CD1c-positive myeloid dendritic cell (primary cell): ENCODE measurements around the gene NRP2.
A peak's percentile ranks its signal among the peaks of the same experiment; 100 is the strongest.

Experiments
- DNase-seq: peaks from one replicate; pipeline ENCODE4 v3.0.0-alpha.2; 2016; ENCODE audit errors: extremely low spot score

NRP2 gene

DNA sequence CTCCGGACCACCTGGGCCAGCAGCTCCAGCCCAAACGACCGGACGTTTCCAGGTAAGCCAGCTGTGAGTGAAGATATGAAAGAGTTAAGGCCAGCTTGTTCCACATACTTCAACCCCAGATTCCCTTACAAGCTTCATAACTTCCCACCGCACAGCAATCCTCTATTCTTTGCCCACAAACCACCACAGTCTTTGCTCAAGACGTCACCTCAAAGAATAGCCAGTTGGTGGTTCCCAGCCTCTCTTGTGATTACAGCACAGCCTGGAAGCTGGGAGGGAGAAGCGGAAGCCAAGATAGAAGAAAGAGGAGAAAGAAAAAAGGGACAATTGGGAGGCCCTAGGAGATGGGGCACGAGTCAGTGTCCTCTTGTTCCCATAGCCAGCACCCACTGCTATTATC lies 70.6 kb downstream of the NRP2 start:
- DNase-seq = no peak

DNA sequence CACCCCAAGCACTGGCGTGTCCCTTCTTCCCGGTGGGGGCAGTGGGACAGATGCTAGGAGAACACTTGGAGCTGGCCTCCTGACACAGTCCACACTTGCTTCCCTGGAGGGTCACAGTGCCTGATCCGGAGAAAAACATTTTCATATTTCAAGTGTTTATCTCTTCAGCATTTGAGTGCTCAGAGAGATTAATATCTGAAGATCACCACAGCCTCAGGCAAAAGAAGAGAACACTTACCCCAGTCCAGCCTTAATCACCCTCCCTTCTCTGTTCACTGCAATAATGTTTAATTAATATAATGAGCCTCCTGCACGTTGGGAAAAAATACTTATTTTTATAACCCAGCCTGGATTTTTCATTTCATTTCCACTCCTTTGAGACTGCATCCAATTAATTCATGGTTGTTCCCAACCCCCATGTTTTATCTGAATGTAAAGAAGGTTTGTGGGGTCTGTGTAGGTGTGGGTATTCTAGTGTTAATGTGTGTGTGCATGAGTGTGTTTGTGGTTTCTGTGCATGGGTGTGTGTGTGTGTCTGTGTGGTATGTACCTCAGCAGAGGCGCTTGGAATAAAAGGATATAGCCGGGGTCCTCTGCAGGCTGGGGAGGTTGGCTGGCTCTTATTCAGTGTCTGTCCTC lies 72.1 kb downstream of the NRP2 start:
- no peak for DNase-seq

DNA sequence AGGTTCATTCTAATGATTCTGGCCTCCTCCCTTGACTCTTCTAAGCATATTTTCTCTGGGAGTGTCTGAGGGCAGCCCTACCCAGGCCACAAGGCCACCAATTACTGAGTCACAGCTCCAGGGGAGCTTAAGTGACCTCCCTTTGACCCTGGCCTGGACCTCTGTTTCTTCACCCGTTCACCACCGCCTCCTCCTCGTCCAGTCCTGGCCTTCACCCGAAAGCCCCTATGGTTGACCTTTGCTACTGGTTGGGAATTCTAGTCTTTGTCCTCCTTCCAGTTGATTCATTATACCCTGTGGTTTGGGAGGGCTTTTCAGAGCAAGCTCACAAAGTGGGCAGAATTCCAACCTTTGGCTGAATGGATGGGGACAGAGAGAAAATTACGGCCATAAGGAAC lies 72.6 kb downstream of the NRP2 start:
- no peak for DNase-seq

DNA sequence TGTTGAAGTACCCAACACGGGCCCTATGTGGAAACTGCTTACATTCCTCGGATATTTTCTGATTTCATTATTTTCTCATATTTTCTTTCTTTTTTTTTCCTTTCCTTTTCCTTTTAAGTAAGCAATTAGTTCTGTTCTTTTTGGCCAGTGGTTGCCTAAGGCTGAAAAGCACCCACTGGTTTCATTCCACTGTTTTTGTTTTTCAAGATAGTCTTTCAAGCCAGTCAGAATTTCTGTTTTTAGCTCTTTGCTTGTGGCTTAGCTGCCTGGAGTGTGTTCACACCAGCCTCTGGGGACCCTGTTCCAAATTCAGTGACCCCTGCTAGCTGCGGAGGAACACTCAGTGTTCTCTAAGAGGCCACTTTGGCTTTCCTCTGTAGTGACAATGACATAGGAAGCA lies 73.6 kb downstream of the NRP2 start:
- DNase-seq = no peak

DNA sequence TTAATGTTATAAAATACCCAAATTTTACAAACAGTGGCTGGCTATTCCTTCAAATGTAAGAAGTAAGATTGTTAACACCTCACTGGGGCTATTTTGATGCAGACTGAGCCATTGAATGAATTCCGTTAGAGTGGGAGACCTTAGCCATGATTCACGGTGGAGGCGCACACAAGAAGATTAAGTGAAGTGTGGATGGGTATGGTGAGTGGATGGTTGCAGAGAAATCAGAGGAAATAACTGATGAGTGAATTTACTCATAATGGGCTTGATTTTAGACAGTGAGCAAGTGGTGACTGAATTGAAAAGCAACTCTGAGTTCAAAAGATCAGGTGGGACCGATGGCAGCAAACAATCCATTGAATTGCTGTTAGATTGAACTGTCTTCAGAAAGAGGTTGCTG lies 75.0 kb downstream of the NRP2 start:
- no peak for DNase-seq

DNA sequence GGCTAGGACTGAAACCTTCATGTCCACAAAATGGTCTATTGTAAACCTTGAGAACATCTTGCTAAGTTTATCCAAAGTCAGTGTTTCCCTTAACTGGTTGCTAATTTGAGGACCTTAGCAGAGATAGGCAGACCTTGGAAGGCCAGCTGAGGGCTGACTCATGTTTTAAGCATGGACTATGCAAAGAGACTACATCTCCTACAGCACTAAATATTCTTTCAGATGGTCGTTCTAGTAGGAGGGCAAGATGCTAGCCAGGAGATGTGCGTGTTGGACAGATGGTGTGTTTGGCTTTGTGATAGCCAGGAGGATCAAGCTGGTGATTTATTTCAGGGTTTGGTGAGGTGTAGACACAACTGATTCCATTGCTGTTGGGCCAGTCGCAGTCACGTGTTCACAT lies 75.8 kb downstream of the NRP2 start:
- no peak for DNase-seq

DNA sequence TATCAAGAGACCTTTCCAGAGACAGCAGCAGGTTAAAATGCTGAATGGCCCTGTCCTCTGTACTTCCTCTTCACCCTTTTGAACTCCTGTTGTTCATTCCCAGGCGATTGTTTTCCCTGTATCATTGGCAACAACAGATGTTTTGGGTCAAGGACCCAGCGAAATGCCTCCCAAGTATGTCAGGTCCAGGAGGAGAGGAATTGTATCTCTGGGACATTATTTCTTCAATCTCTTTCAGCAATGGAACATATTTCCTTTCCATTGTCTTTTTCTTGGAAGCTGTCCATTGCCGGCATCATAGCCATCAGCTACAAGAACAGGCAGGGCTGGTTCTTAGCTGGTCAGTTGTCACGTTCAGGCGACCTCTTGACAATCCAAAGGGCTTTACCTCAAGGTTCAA lies 76.2 kb downstream of the NRP2 start:
- DNase-seq = no peak

DNA sequence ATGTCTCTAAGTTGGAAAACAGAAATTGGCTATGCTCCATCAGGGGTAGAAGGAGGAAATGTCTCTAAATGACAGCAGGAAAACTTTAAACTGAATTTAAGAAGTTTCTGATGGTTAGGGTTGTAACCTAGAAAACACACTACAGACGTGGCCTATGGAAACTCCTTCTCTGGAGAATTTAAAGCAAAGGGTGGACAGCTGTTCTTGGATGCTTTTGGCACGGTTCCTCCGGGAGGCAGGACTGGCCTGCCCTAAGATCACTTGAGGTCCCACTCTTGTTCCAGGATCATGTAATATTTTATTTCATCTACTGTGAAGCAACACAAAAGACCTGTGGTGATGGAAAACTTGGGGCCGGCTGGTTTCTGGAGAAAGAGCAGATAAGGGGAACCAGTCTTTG lies 77.0 kb downstream of the NRP2 start:
- DNase-seq = no peak

DNA sequence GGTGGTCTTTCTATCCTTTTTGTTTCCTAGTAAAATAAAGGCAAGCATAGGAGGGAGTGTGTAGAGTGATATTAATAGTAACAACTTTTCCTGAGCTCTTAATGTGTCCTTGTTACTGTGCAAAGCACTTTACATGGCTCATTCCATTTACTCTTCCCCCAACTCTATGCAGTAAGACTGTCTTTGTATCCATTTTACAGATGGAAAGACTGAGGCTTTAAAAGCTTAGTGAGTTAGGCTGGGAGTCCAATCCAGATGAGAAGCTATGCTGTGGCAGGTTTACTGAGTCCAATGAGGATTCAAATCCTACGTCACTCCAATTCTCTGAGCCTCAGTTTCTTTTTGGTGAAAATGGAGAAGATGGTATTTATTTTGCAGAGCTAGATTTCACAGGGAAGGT lies 77.4 kb downstream of the NRP2 start:
- DNase-seq = no peak

DNA sequence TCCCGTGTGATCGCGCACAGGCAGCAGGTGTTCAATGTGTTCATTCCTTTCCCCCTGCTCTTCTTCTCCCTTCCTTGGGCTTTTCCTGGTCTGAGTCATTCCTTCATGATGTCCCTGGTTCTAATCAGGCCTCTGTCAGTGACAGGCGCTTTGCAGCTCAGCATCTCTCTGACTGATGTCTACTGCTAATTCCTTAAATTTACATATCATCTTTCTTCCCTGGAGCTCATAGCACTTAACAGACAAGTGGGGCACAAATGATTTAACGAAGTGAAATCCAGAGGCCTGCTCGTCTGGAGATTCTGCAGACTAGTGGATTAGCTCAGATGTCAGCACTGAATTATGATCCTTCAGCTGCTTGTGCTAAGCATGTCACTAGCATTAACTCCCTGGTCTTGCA lies 77.9 kb downstream of the NRP2 start:
- DNase-seq = no peak

DNA sequence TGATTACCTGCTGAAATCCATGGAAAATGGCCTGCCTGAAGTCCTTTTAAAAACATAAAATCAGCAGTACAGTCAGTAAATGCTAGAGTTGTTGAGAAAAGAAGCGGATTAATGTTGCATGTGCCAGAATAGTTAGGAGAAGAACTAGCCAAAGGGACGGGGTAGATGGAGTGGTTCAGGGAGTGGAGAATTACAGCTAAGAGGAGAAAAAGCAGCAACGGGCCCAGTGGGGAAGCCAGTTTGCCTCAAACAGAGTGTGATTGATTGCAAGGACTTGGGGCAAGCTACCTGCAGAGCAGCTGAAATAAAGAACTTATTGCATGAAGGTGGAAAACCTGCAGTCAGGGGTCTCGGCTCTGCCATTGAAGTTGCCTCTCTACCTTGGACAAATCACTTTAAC lies 79.1 kb downstream of the NRP2 start:
- no peak for DNase-seq

DNA sequence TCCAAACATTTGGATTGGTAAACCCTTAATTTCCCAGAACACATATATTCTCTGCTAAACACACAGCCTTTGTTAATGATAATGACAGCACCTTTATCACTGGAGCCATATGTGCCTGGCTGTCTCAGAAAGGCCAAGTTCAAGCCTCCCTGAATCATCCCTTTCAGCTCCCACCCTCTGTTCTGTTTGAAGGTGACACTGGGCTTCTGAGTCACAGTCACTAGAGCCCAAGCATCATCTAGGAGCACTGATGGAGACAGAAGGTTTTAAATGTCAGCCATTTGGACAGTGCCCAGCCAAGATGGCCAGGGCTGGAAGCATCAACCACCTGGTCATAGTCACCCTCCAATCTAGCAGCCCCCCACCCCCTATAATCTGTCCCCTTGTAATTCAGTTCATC lies 80.6 kb downstream of the NRP2 start:
- no peak for DNase-seq

DNA sequence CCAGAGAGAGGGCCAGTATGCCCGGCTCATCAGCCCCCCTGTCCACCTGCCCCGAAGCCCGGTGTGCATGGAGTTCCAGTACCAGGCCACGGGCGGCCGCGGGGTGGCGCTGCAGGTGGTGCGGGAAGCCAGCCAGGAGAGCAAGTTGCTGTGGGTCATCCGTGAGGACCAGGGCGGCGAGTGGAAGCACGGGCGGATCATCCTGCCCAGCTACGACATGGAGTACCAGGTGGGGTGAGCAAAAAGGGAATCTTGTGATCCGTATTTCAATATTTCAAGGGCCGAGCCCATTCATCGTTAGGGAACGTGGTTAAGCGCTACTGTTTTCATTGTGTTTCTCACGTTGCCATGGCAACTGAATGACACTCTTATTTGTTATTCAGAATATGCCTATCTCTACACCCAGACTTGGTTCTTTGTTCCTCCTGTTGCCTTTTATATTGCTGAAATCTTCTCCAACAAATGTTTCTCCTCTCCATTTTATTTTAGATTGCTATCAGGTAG lies 81.5 kb downstream of the NRP2 start:
- DNase-seq = peak; percentile 51

DNA sequence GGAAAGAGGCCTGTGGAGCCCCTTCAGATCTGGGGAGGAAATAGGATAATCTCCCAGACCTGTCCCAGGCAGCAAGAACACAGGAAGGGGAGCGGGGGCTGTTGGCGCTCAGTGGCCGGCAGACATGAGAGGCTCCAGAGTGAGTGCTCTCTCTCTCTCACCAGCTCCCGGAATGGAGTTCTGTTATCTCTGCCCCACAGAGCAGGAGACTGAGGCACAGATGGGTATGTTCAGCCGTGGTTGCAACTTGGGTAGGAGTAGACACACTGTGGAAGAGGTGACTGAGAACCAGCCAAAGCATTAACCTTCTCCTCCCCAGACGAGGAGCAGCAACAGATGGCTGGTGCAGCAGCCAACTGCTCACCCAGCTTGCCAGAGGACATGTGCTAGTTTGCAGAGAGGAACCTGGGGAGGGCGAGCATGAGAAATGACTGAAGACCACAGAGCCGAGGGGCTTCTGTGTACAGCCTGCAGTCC lies 82.0 kb downstream of the NRP2 start:
- no peak for DNase-seq

DNA sequence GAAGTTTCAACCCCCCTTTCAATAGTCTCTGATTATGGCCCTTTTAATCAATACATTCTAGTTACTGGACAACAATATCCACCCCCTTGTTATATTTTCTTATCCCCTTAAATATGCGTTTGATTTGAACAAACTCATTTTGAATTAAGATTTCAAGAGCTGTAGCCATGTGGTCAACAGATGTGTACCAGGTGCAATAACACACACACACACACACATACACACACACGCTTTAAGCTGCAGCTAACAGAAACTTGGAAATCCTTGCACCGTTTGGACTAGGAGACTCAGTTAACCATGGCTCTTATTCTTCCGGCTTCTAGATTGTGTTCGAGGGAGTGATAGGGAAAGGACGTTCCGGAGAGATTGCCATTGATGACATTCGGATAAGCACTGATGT lies 82.8 kb downstream of the NRP2 start:
- DNase-seq = no peak

DNA sequence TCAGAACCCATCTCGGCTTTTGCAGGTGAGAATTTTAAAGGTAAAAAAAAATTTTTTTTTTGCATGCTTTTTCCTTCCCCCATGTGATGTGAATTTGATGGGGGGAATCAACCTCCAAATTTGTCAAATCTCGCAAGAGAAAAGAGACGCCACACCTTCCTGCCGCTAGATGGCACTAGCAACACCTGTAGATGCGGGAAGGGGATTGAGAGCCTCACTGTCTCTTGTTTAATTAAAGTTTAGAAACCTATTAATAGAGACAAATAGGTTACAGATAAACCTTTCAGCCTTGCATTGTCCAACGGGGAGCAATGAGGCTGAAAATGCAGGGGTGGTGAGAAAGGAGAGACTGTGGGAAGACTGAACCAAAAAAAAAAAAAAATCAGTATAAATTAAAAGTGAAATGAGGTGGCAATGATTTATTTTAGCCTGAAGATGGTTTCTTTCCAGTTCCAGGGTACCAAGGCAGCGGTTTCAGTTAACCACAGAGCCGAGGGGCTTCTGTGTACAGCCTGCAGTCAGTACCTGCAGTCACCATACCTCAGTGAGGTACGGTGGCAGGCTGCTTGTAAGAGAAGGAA lies 84.6 kb downstream of the NRP2 start:
- peak; percentile 59 for DNase-seq

DNA sequence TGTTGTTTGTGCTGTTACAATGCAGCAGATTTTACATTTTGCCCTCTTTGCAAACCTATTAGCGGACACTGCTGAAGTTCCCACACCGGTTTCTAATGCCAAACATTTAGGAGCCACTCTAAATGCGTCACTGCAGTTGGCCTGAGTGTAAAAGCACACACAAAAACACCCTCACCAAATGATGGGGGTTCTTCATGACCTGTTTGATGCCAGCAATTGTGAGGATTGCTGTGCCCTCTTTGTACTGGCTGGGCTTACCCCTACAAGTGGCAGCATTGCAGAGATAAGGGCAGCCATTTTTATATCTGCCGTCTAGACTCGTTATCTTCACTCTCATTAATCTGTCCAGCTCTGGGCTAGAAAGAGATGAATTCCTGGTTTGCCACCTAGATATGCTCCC lies 85.3 kb downstream of the NRP2 start:
- no peak for DNase-seq

DNA sequence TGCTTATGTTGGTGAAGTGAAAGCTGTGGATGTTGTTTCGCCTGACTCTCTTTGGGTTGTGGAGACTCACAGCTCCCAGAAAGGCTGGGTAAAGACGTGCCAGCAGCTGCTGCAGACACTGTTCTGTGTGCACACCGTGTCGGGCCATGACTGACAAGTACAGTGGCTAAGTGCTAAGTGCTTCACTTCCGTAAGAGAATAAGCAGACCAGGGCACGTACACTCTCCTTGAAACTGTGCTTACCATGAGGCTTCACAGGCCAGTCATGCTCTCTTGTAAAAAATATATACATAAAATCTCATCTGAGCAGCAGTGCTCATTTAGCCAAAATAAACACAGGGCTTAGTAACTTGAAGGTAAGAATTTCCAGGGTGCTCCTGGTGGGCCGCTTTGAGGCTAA lies 86.0 kb downstream of the NRP2 start:
- DNase-seq = no peak

DNA sequence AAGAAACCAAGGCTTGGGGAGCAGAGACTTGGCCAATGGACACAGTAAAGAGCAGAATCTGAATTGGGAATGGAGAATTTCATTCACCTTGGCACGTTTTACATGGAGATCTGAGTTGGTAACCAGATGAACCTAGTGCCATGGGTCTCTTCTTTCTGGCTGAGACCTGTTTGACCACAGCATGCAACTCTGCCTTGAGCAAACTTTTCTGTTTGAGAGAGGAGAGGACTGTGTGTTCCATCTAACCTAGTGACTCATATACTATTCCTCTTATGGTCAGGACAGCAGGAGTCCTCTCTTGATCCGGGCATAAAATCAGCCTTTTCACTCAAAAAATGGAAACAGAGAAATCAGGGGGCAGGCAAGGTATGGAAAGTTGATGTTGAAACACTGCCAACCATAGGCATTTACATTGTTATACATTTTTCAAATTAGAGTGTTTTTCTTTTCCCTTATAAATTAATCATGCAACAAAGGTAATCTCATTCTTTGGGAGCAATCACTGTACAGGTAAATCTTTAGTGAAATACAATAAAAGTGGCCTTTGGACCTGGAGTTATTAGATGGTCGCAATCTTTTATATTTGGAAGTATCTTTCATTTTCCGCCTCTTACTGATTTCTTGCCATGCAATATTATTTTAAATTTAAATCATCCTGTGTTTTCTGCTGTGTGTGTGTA lies 86.7 kb downstream of the NRP2 start:
- no peak for DNase-seq

DNA sequence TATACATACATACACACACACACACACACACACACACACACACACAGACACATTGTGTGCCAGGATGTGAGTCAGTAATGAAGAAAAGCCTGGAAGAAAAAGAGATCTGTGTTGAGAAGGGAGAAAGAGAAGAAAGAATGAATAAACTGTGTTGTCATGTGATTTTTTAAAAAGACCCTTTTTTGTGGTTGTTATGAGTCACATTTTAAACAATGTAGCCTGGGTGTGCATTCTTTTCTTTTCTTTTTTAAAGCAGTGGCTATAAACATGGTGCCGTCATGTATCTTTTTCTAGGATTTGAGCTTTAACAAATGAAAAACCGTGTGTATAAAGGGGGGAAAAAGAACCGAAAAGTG lies 87.2 kb downstream of the NRP2 start:
- no peak for DNase-seq

DNA sequence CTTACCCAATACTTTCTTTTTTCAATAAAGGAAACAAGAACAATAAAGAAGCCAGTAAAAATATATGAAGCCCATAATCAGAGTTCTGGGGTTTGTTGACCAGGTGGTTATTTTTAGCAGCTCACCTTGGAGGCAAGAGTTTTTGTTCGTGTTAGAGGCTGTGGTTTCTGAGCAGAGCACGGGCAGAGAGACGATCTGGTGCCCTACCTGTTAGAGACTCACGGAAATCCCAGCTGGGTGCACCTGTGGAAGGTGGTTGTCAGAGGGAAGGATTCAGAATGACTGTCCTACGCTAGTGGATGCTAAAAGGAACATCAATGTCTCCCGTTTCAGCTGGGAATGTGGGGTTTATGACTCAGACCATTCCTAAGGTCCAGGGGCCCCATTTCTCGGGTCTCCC lies 87.6 kb downstream of the NRP2 start:
- no peak for DNase-seq

DNA sequence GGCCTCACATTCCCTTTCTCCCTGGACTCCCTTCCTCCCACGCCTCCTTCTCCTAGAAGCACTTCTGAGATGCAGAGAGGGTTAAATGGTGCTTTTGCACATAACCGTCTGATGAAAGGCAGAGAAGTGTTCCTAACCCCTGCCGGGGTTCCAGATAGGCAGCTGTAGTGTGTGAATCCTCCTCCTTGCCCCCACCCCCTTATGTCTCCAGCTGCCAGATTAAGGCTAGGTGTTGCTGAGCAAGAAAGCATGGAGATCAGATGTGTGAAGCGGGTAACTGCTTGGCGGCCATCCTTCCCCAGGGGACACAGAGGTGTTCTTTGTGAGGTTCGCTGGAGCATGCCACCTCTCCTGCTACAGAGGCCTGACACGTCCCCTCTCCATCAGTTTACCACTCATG lies 88.3 kb downstream of the NRP2 start:
- no peak for DNase-seq

DNA sequence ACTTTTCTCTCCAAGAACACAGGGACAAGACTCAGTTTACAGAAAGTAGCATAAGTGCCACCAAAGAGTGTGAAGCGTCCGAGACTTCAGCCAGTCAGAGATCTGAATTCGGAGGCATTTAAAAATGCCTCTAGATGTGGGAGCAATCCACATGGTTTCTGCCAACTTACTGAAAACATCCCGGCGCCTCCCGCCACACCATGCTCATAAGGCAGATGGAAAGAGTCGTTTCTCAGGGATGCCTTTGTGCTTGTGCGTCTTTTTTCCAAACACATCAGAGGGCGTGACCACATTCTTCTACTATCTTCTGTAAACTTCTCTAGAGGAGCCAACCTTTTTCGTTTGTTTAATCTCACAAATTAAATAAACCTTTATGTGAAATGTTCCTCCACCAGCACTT lies 88.7 kb downstream of the NRP2 start:
- no peak for DNase-seq
